DOHH2 (cell line): ENCODE results near the gene CLDN3.

Source experiments
- H3F3A ChIP-seq: fragments of 200-600 bp; sonication (generic), shearing (Covaris generic); 2 replicates; pipeline ENCODE4 v1.6.0; 2016; ENCODE audit warnings: antibody characterized with exemption, mild to moderate bottlenecking; ENCODE audit not compliant: control insufficient read depth, insufficient read depth
- H3K27ac ChIP-seq: fragments of 200-600 bp; sonication (generic); 2 replicates; pipeline ENCODE4 v1.5.1; 2014; ENCODE audit warnings: low read depth, mild to moderate bottlenecking, low read length, moderate library complexity
- H3K27me3 ChIP-seq: fragments of 200-600 bp; sonication (generic); 2 replicates; pipeline ENCODE4 v1.6.1; 2014; ENCODE audit warnings: mild to moderate bottlenecking, low read length, mixed read lengths; ENCODE audit not compliant: control insufficient read depth
- H3K36me3 ChIP-seq: fragments of 200-600 bp; sonication (generic); 2 replicates; pipeline ENCODE4 v1.6.1; 2014; ENCODE audit warnings: mild to moderate bottlenecking, low read length, moderate library complexity, mixed read lengths; ENCODE audit not compliant: control insufficient read depth
- H3K4me1 ChIP-seq: fragments of 200-600 bp; sonication (generic); 2 replicates; pipeline ENCODE4 v1.6.1; 2014; ENCODE audit warnings: mild to moderate bottlenecking, low read length, mixed read lengths; ENCODE audit not compliant: control insufficient read depth
- H3K4me2 ChIP-seq: fragments of 200-600 bp; sonication (generic); 2 replicates; pipeline ENCODE4 v1.6.0; 2014; ENCODE audit warnings: mild to moderate bottlenecking, low read length, moderate library complexity
- H3K4me3 ChIP-seq: fragments of 200-600 bp; sonication (generic); 2 replicates; pipeline ENCODE4 v1.5.1; 2014; ENCODE audit warnings: mild to moderate bottlenecking, low read length, mixed read lengths
- H3K79me2 ChIP-seq: fragments of 200-600 bp; sonication (generic); 2 replicates; pipeline ENCODE4 v1.6.1; 2014; ENCODE audit warnings: mild to moderate bottlenecking, low read length, mixed read lengths; ENCODE audit not compliant: control insufficient read depth
- H3K9me2 ChIP-seq: fragments of 200-600 bp; sonication (generic); replicated peaks from 2 replicates; pipeline ENCODE4 v1.6.1; 2014; ENCODE audit warnings: mild to moderate bottlenecking, low read length, mixed read lengths; ENCODE audit not compliant: control insufficient read depth
- H3K9me3 ChIP-seq: fragments of 200-600 bp; sonication (generic); 2 replicates; pipeline ENCODE4 v1.6.1; 2014; ENCODE audit warnings: antibody characterized with exemption, low read length, mixed read lengths; ENCODE audit not compliant: control insufficient read depth, insufficient read depth
- H4K20me1 ChIP-seq: fragments of 200-600 bp; sonication (generic); 2 replicates; pipeline ENCODE4 v1.6.0; 2014; ENCODE audit warnings: low read depth, mild to moderate bottlenecking, antibody characterized with exemption, low read length, moderate library complexity; ENCODE audit not compliant: control insufficient read depth, insufficient read depth
- EZH2phosphoT487 ChIP-seq: fragments of 200-600 bp; sonication (generic); IDR thresholded peaks from 2 replicates; pipeline ENCODE4 v1.6.1; 2017; ENCODE audit warnings: borderline replicate concordance, mild to moderate bottlenecking, antibody characterized with exemption, low read length, moderate library complexity, mixed read lengths
- TF ChIP-seq, protein P1 (sequence below): fragments of 200-600 bp; sonication (generic); IDR thresholded peaks from one replicate; pipeline ENCODE4 v1.5.1; 2014; ENCODE audit warnings: antibody characterized with exemption, mild to moderate bottlenecking, low read depth, low read length; ENCODE audit not compliant: poor library complexity, severe bottlenecking

The CLDN3 gene

GRCh38 chr7:73732397-73732796 is 37.7 kb downstream of the CLDN3 start:
- Histone ChIP-seq H3K27ac (no peak overlapping the region), H3K4me2 (no peak overlapping the region), H3K9me3 (no peaks in the 10 kb centered on the region), H3K9me2 (no peaks in the 10 kb centered on the region), H3K79me2 (peaks cover 5% of the 10 kb centered on the region), H3K36me3 (peaks cover 20% of the 10 kb centered on the region), H3K4me1 (peaks cover 16% of the 10 kb centered on the region), H3K4me3 (no peak overlapping the region), H3F3A (0 out of 2 replicates have a peak, but pooled peaks cover 5% of the 10 kb centered on the region), H3K27me3 (peaks cover 13% of the 10 kb centered on the region), H4K20me1 (peaks cover under 1% of the 10 kb centered on the region)
- TF ChIP-seq, protein P1, sequence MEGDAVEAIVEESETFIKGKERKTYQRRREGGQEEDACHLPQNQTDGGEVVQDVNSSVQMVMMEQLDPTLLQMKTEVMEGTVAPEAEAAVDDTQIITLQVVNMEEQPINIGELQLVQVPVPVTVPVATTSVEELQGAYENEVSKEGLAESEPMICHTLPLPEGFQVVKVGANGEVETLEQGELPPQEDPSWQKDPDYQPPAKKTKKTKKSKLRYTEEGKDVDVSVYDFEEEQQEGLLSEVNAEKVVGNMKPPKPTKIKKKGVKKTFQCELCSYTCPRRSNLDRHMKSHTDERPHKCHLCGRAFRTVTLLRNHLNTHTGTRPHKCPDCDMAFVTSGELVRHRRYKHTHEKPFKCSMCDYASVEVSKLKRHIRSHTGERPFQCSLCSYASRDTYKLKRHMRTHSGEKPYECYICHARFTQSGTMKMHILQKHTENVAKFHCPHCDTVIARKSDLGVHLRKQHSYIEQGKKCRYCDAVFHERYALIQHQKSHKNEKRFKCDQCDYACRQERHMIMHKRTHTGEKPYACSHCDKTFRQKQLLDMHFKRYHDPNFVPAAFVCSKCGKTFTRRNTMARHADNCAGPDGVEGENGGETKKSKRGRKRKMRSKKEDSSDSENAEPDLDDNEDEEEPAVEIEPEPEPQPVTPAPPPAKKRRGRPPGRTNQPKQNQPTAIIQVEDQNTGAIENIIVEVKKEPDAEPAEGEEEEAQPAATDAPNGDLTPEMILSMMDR, result no peak
- no peak for TF ChIP-seq EZH2phosphoT487

GRCh38 chr7:73730485-73730884 is 39.6 kb downstream of the CLDN3 start:
- H3K4me2 ChIP-seq, result no peak overlapping the region
- peaks cover 16% of the 10 kb centered on the region for H3K4me1 ChIP-seq
- H3K27ac ChIP-seq, result no peak overlapping the region
- no peaks in the 10 kb centered on the region for H4K20me1 ChIP-seq
- H3K9me2 ChIP-seq, result no peaks in the 10 kb centered on the region
- peaks cover 23% of the 10 kb centered on the region for H3K27me3 ChIP-seq
- H3K9me3 ChIP-seq, result no peaks in the 10 kb centered on the region
- no peak for TF ChIP-seq EZH2phosphoT487
- TF ChIP-seq, protein P1, result no peak
- no peak overlapping the region for H3K4me3 ChIP-seq
- 0 out of 2 replicates have a peak, but pooled peaks cover 5% of the 10 kb centered on the region for H3F3A ChIP-seq
- H3K36me3 ChIP-seq, result peaks cover 5% of the 10 kb centered on the region
- no peaks in the 10 kb centered on the region for H3K79me2 ChIP-seq

DNA sequence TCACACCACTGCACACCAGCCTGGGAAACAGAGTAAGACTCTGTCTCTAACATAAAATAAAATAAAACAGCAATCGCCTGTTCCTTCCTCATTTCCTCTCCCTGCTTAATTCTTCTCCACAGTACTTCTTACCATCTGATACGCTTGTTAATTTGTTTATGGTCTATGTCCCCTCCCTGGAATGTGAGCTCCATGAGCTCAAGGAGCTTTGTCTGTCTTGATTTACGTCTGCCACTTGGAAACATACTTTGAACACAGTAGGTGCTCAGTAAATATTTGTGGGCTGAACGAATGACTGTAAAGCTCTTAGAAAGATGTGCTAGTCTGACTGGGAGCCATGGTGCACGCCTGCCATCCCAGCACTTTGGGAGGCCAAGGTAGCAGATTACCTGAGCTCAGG is 41.5 kb downstream of the CLDN3 start:
- H3K4me2 ChIP-seq, result no peak overlapping the region
- H4K20me1 ChIP-seq, result no peaks in the 10 kb centered on the region
- no peaks in the 10 kb centered on the region for H3K36me3 ChIP-seq
- no peaks in the 10 kb centered on the region for H3F3A ChIP-seq
- no peaks in the 10 kb centered on the region for H3K9me2 ChIP-seq
- peaks cover 23% of the 10 kb centered on the region for H3K27me3 ChIP-seq
- no peak overlapping the region for H3K4me3 ChIP-seq
- H3K4me1 ChIP-seq, result peaks cover 6% of the 10 kb centered on the region
- no peak overlapping the region for H3K27ac ChIP-seq
- no peak for TF ChIP-seq EZH2phosphoT487
- TF ChIP-seq, protein P1, result no peak
- H3K79me2 ChIP-seq, result no peaks in the 10 kb centered on the region
- no peaks in the 10 kb centered on the region for H3K9me3 ChIP-seq

DNA sequence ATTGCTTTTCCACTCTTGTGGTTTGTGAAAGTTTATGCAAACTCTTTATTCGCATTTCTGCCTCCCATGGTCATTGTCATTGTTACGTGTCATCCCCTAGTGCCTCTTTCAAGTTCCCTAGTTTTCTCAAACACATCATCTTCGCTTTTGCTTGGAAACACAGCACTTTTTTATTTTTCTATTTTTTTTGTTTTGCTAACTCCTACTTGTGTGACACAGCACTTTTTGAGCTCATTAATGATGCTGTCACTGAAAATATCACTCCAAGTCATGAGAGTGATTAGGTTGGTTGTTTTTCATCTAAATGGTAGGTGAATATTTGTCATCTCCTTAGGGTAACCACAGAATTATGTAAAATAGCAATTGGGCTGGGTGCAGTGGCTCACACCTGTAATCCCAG is 42.1 kb downstream of the CLDN3 start:
- Histone ChIP-seq H3K4me3 (no peak overlapping the region), H3K27me3 (peaks cover 23% of the 10 kb centered on the region), H4K20me1 (no peaks in the 10 kb centered on the region), H3K4me2 (no peak overlapping the region), H3K9me3 (no peaks in the 10 kb centered on the region), H3K27ac (no peak overlapping the region), H3F3A (no peaks in the 10 kb centered on the region), H3K4me1 (peaks cover 6% of the 10 kb centered on the region), H3K79me2 (no peaks in the 10 kb centered on the region), H3K36me3 (no peaks in the 10 kb centered on the region), H3K9me2 (no peaks in the 10 kb centered on the region)
- TF ChIP-seq EZH2phosphoT487, result no peak
- TF ChIP-seq, protein P1, result no peak
